GM06990 (cell line): Measurements from ENCODE around the gene C19orf38.

Source experiments
- DNase-seq: peaks from one replicate; pipeline ENCODE4 v3.0.0-alpha.2; 2011; ENCODE audit not compliant: insufficient read length; ENCODE audit errors: extremely low read depth
- H3K27me3 ChIP-seq: replicated peaks from 2 replicates; pipeline ENCODE4 v1.6.0; 2011; ENCODE audit warnings: low read length; ENCODE audit not compliant: control insufficient read depth, insufficient read depth
- H3K36me3 ChIP-seq: 2 replicates; pipeline ENCODE4 v1.5.1; 2011; ENCODE audit warnings: low read length; ENCODE audit not compliant: control insufficient read depth, insufficient read depth
- H3K4me3 ChIP-seq: replicated peaks from 2 replicates; pipeline ENCODE4 v1.5.1; 2011; ENCODE audit warnings: low read depth, mild to moderate bottlenecking, control low read depth, low read length
- CTCF ChIP-seq: IDR thresholded peaks from 2 replicates; pipeline ENCODE4 v1.5.1; 2011; ENCODE audit warnings: low read length, control low read depth, mild to moderate bottlenecking, inconsistent platforms; ENCODE audit not compliant: insufficient read depth, poor library complexity, severe bottlenecking

The C19orf38 gene

GRCh38 chr19:10805758-10806247 is 42.4 kb upstream of the C19orf38 start:
- no peak overlapping the region for H3K4me3 ChIP-seq
- H3K27me3 ChIP-seq, result no peaks in the 10 kb centered on the region
- H3K36me3 ChIP-seq, result peaks cover 35% of the 10 kb centered on the region
- TF ChIP-seq CTCF, result no peak
- no peak for DNase-seq

- no peak for TF ChIP-seq CTCF
- H3K4me3 ChIP-seq, result no peak overlapping the region
- no peaks in the 10 kb centered on the region for H3K27me3 ChIP-seq
- H3K36me3 ChIP-seq, result peaks cover 44% of the 10 kb centered on the region
- DNase-seq, result no peak
Observed at GRCh38 chr19:10808937-10809649, 39.1 kb upstream of the C19orf38 start.

DNA sequence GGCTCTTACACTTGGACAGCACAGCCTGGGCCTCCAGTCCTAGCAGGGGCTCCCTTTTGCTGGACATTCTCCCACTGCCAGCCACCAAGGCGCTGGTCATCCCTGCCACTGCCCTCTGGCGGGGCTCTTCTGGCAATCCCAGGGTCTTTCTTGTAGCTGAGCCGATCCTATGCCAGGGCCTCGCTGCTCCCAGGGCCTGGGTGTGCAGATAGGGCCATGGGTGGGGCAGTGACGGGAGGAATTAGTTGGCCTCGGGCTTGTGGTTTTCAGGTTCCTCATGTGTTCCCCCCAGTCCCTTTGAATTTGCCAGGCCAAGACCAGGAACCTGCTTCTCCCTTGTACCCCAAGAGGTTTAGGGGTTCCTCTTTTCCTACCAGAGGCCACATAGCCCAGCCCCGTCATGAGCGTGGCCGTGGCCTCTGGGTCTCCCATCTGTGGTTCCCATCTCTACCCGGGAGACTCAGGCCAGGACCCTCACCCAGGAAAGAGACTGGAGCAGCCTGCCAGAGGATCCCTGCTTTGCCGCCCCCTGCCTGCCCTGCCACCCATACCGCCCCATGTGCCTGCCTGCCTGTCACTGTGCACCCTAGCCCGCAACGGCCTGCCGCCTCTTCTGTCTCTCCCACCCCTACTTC is 38.4 kb upstream of the C19orf38 start:
- Histone ChIP-seq H3K36me3 (peaks cover 43% of the 10 kb centered on the region), H3K27me3 (no peaks in the 10 kb centered on the region), H3K4me3 (no peak overlapping the region)
- no peak for DNase-seq
- TF ChIP-seq CTCF, result no peak

GRCh38 chr19:10811391-10812111 is 36.7 kb upstream of the C19orf38 start:
- TF ChIP-seq CTCF, result no peak
- Histone ChIP-seq H3K27me3 (no peaks in the 10 kb centered on the region), H3K36me3 (peaks cover 35% of the 10 kb centered on the region), H3K4me3 (no peak overlapping the region)
- no peak for DNase-seq

GRCh38 chr19:10812196-10812595 is 36.0 kb upstream of the C19orf38 start:
- Histone ChIP-seq H3K36me3 (peaks cover 35% of the 10 kb centered on the region), H3K4me3 (no peak overlapping the region), H3K27me3 (no peaks in the 10 kb centered on the region)
- TF ChIP-seq CTCF, result no peak
- no peak for DNase-seq
